Astrocyte (in vitro differentiated cells and primary cell): ENCODE data around the gene TEAD4. TPM values are rescaled to one million over a fixed set of nuclear protein-coding genes. Genes with fewer than 3 reads are reported as not detected.
A peak's percentile ranks its signal among the peaks of the same experiment; 100 is the strongest.

Source experiments
- DNase-seq: peaks from one replicate; pipeline ENCODE4 v3.0.0-alpha.2; 2010; ENCODE audit warnings: low read depth
- FAIRE-seq: peaks from 2 replicates; lab custom pipeline; 2011; peaks lifted over from hg19 to GRCh38; lab: Jason Lieb, UNC
- H2AFZ ChIP-seq: 2 replicates; pipeline ENCODE4 v1.6.0; 2012; ENCODE audit warnings: low read depth, low read length, inconsistent platforms
- H3K27ac ChIP-seq: 2 replicates; pipeline ENCODE4 v1.5.1; 2011; ENCODE audit warnings: low read depth, low read length, inconsistent platforms
- H3K27me3 ChIP-seq: 2 replicates; pipeline ENCODE4 v1.6.0; 2011; ENCODE audit warnings: low read length, inconsistent platforms; ENCODE audit not compliant: insufficient read depth
- H3K36me3 ChIP-seq: 2 replicates; pipeline ENCODE4 v1.5.1; 2011; ENCODE audit warnings: low read length, inconsistent platforms; ENCODE audit not compliant: insufficient read depth
- H3K4me1 ChIP-seq: 2 replicates; pipeline ENCODE4 v1.5.1; 2011; ENCODE audit warnings: low read length, inconsistent platforms; ENCODE audit not compliant: insufficient read depth
- H3K4me2 ChIP-seq: 2 replicates; pipeline ENCODE4 v1.6.0; 2012; ENCODE audit warnings: low read length, inconsistent platforms
- H3K4me3 ChIP-seq: 2 replicates; pipeline ENCODE4 v1.5.1; 2011; ENCODE audit warnings: low read depth, mild to moderate bottlenecking, low read length, inconsistent platforms; ENCODE audit not compliant: insufficient read depth
- H3K79me2 ChIP-seq: 2 replicates; pipeline ENCODE4 v1.6.0; 2012; ENCODE audit warnings: mild to moderate bottlenecking, low read length, inconsistent platforms; ENCODE audit not compliant: insufficient read depth
- H3K9ac ChIP-seq: 2 replicates; pipeline ENCODE4 v1.6.0; 2012; ENCODE audit warnings: mild to moderate bottlenecking, low read length, inconsistent platforms
- H3K9me3 ChIP-seq: 2 replicates; pipeline ENCODE4 v1.5.1; 2012; ENCODE audit warnings: low read depth, mild to moderate bottlenecking, low read length, inconsistent platforms; ENCODE audit not compliant: insufficient read depth
- H4K20me1 ChIP-seq: 2 replicates; pipeline ENCODE4 v1.6.0; 2012; ENCODE audit warnings: low read length, inconsistent platforms; ENCODE audit not compliant: insufficient read depth
- H3K27ac Mint-ChIP-seq: one replicate; pipeline ENCODE4 v1.8.0; 2021; ENCODE audit warnings: mild to moderate bottlenecking, mixed read lengths; ENCODE audit not compliant: unreplicated experiment
- H3K27me3 Mint-ChIP-seq: one replicate; pipeline ENCODE4 v1.8.0; 2021; ENCODE audit warnings: low read depth, mixed read lengths; ENCODE audit not compliant: unreplicated experiment
- H3K36me3 Mint-ChIP-seq: one replicate; pipeline ENCODE4 v1.8.0; 2021; ENCODE audit warnings: low read depth, mixed read lengths; ENCODE audit not compliant: unreplicated experiment
- H3K4me1 Mint-ChIP-seq: one replicate; pipeline ENCODE4 v1.8.0; 2021; ENCODE audit warnings: low read depth, mixed read lengths; ENCODE audit not compliant: unreplicated experiment
- H3K4me3 Mint-ChIP-seq: one replicate; pipeline ENCODE4 v1.8.0; 2021; ENCODE audit warnings: mild to moderate bottlenecking, moderate library complexity, mixed read lengths; ENCODE audit not compliant: unreplicated experiment
- H3K9me3 Mint-ChIP-seq: one replicate; pipeline ENCODE4 v1.8.0; 2021; ENCODE audit warnings: mild to moderate bottlenecking, mixed read lengths; ENCODE audit not compliant: unreplicated experiment
- CTCF ChIP-seq: IDR thresholded peaks from 2 replicates; pipeline ENCODE4 v1.5.1; 2011; ENCODE audit warnings: low read depth, mild to moderate bottlenecking, inconsistent platforms, low read length, moderate library complexity; ENCODE audit not compliant: insufficient read depth
- EZH2 ChIP-seq: IDR thresholded peaks from 2 replicates; pipeline ENCODE4 v1.6.1; 2012; ENCODE audit warnings: mild to moderate bottlenecking, low read length, inconsistent platforms; ENCODE audit not compliant: insufficient read depth
- total RNA-seq: library from RNA; stranded (reverse); gene quantifications from 2 replicates; pipeline ENCODE4 v1.2.1, GENCODE V29; 2021

The TEAD4 gene
- total RNA-seq, 1 donor from 2014 or later, result 19.1 TPM

GRCh38 chr12:3045989-3046388, 86.8 kb downstream of the TEAD4 start:
- no peak for DNase-seq
- Mint-ChIP-seq H3K4me3 (no peak overlapping the region), H3K27me3 (peaks cover 25% of the 10 kb centered on the region), H3K9me3 (no peaks in the 10 kb centered on the region), H3K36me3 (peaks cover 2% of the 10 kb centered on the region), H3K27ac (no peak overlapping the region), H3K4me1 (peaks cover 1% of the 10 kb centered on the region)
- H3K27me3 ChIP-seq, result no peaks in the 10 kb centered on the region
- no peak overlapping the region for H3K27ac ChIP-seq
- H3K4me3 ChIP-seq, result no peak overlapping the region
- H2AFZ ChIP-seq, result no peak overlapping the region
- H3K4me2 ChIP-seq, result no peak overlapping the region
- H3K79me2 ChIP-seq, result no peaks in the 10 kb centered on the region
- no peak for TF ChIP-seq CTCF
- no peak for TF ChIP-seq EZH2
- no peaks in the 10 kb centered on the region for H3K9me3 ChIP-seq
- peaks cover 14% of the 10 kb centered on the region for H4K20me1 ChIP-seq
- H3K4me1 ChIP-seq, result no peaks in the 10 kb centered on the region
- no peaks in the 10 kb centered on the region for H3K36me3 ChIP-seq
- no peak for FAIRE-seq
- no peak overlapping the region for H3K9ac ChIP-seq

GRCh38 chr12:3046441-3047200, 87.4 kb downstream of the TEAD4 start:
- no peaks in the 10 kb centered on the region for H3K4me1 ChIP-seq
- TF ChIP-seq EZH2 (no peak), CTCF (no peak)
- H3K4me3 Mint-ChIP-seq, result no peak overlapping the region
- H3K4me1 Mint-ChIP-seq, result peaks cover 1% of the 10 kb centered on the region
- H3K36me3 Mint-ChIP-seq, result peaks cover 2% of the 10 kb centered on the region
- H2AFZ ChIP-seq, result no peak overlapping the region
- no peak for FAIRE-seq
- H3K27ac Mint-ChIP-seq, result no peak overlapping the region
- no peak overlapping the region for H3K4me2 ChIP-seq
- H3K27me3 Mint-ChIP-seq, result peaks cover 25% of the 10 kb centered on the region
- H3K27ac ChIP-seq, result no peak overlapping the region
- peaks cover 9% of the 10 kb centered on the region for H4K20me1 ChIP-seq
- H3K9me3 Mint-ChIP-seq, result no peaks in the 10 kb centered on the region
- H3K9ac ChIP-seq, result no peak overlapping the region
- no peaks in the 10 kb centered on the region for H3K27me3 ChIP-seq
- no peaks in the 10 kb centered on the region for H3K36me3 ChIP-seq
- no peaks in the 10 kb centered on the region for H3K79me2 ChIP-seq
- H3K4me3 ChIP-seq, result no peak overlapping the region
- no peaks in the 10 kb centered on the region for H3K9me3 ChIP-seq
- no peak for DNase-seq

- Mint-ChIP-seq H3K4me1 (peaks cover 1% of the 10 kb centered on the region), H3K9me3 (no peaks in the 10 kb centered on the region), H3K27me3 (peaks cover 25% of the 10 kb centered on the region), H3K36me3 (peaks cover 2% of the 10 kb centered on the region), H3K27ac (peak overlapping the region; percentile 67), H3K4me3 (no peak overlapping the region)
- H3K9me3 ChIP-seq, result no peaks in the 10 kb centered on the region
- no peak overlapping the region for H3K4me3 ChIP-seq
- no peaks in the 10 kb centered on the region for H3K36me3 ChIP-seq
- TF ChIP-seq EZH2 (no peak), CTCF (no peak)
- H2AFZ ChIP-seq, result no peak overlapping the region
- no peak for DNase-seq
- H4K20me1 ChIP-seq, result no peaks in the 10 kb centered on the region
- no peaks in the 10 kb centered on the region for H3K4me1 ChIP-seq
- no peak overlapping the region for H3K27ac ChIP-seq
- H3K27me3 ChIP-seq, result no peaks in the 10 kb centered on the region
- H3K4me2 ChIP-seq, result no peak overlapping the region
- no peak overlapping the region for H3K9ac ChIP-seq
- H3K79me2 ChIP-seq, result no peaks in the 10 kb centered on the region
- FAIRE-seq, result no peak
These were observed 88.8 kb downstream of the TEAD4 start for GRCh38 chr12:3047961-3048360.
